Stimulated activated CD8-positive, alpha-beta memory T cell treated with anti-CD3 and anti-CD28 coated beads, Interleukin-4, amount 100 ng/mL, for 4 hours (primary cell): ENCODE data around the gene GRIN3B.

Source experiments
- DNase-seq, 2 donors: peaks; one replicate each; pipeline ENCODE4 v3.0.0-alpha.2; 2020; ENCODE audit warnings: low read depth in 2 of 2, low spot score in 1 of 2

GRIN3B gene

GRCh38 chr19:1057176-1057855 is 57.1 kb downstream of the GRIN3B start:
- no peak for DNase-seq

- DNase-seq = no peak
Observed at GRCh38 chr19:1058112-1058511, 57.9 kb downstream of the GRIN3B start.
